HCT116 (cell line): ENCODE measurements around the gene MOSPD2. TPM values are rescaled to one million over a fixed set of nuclear protein-coding genes. Genes with fewer than 3 reads are reported as not detected.

ENCODE experiments used
- ATAC-seq: fragments of 200-7000 bp; cut with Tn5 transposase; 2 replicates; pipeline ENCODE4 v1.9.1; 2020; ENCODE audit warnings: mild to moderate bottlenecking, moderate library complexity
- BruUV-seq: library from RNA; stranded (reverse); fragments of 400-500 nt; replicated peaks from 2 replicates; lab custom pipeline; 2021; lab: Mats Ljungman, UMichigan
- CTCF ChIA-PET: fragments of 300-600 bp; sonication (Branson Sonifier 250); formaldehyde crosslinking; loops from one replicate; lab custom pipeline; 2021; ENCODE audit warnings: antibody characterized with exemption; lab: Charles Lee
- POLR2A ChIA-PET: fragments of 300-600, 350-600 bp; sonication (Branson Sonifier 250); formaldehyde crosslinking; loops from one replicate; lab custom pipeline; 2021; ENCODE audit warnings: antibody characterized with exemption; lab: Charles Lee
- RAD21 ChIA-PET, 2 experiments: fragments of 300-600 bp; sonication (Branson Sonifier 250); formaldehyde crosslinking; loops; one replicate each; lab custom pipeline; 2023; ENCODE audit warnings: low total read pairs in 2 of 2; ENCODE audit not compliant: uncharacterized antibody in 2 of 2, unreplicated experiment in 2 of 2, low non-redundant PET in 1 of 2; lab: Charles Lee
- DNase-seq: peaks from one replicate; pipeline ENCODE4 v3.0.0-alpha.2; 2010; ENCODE audit warnings: low read depth, low spot score
- H2AFZ ChIP-seq: fragments of 200-600 bp; shearing (Covaris generic), sonication (generic); 2 replicates; pipeline ENCODE4 v1.6.1; 2017; ENCODE audit warnings: low read depth, mixed run types, mixed read lengths, antibody characterized with exemption, low read length; ENCODE audit not compliant: poor library complexity, severe bottlenecking
- H3K27ac ChIP-seq: 2 replicates; pipeline ENCODE4 v1.5.1; 2012; ENCODE audit warnings: low read depth, low read length
- H3K27me3 ChIP-seq: fragments of 200-600 bp; sonication (generic); 2 replicates; pipeline ENCODE4 v1.6.1; 2016; ENCODE audit warnings: mixed run types, low read length, mixed read lengths; ENCODE audit not compliant: insufficient read depth
- H3K36me3 ChIP-seq, 2 experiments: fragments of 200-500 bp in 1 of 2; fragments of 200-600 bp in 1 of 2; sonication (Bioruptor generic) in 1 of 2; sonication (generic) in 1 of 2; 2 replicates each; pipeline versions ENCODE4 v1.5.1 to v1.6.1; 2014 to 2016; ENCODE audit warnings: low read length in 2 of 2, inconsistent platforms in 1 of 2, mixed read lengths in 1 of 2, mixed run types in 1 of 2; ENCODE audit not compliant: insufficient read depth in 2 of 2, control insufficient read depth in 1 of 2
- H3K4me1 ChIP-seq, 2 experiments: fragments of 200-600 bp in 1 of 2; sonication (generic) in 1 of 2; 2 replicates each; pipeline versions ENCODE4 v1.5.1 to v1.6.1; 2012 to 2017; ENCODE audit warnings: low read length in 2 of 2, inconsistent platforms in 1 of 2, mild to moderate bottlenecking in 1 of 2, mixed read lengths in 1 of 2, mixed run types in 1 of 2, moderate library complexity in 1 of 2; ENCODE audit not compliant: insufficient read depth in 2 of 2, control insufficient read depth in 1 of 2
- H3K4me2 ChIP-seq: fragments of 200-600 bp; sonication (generic); 2 replicates; pipeline ENCODE4 v1.6.1; 2017; ENCODE audit warnings: mixed run types, low read length, mixed read lengths
- H3K4me3 ChIP-seq, 2 experiments: fragments of 200-600 bp in 1 of 2; sonication (generic) in 1 of 2; replicated peaks in 1 of 2; 2 replicates each; pipeline ENCODE4 v1.5.1; 2011 to 2016; ENCODE audit warnings: low read length in 2 of 2, control low read depth in 1 of 2, low read depth in 1 of 2, mild to moderate bottlenecking in 1 of 2, mixed read lengths in 1 of 2, mixed run types in 1 of 2
- H3K79me2 ChIP-seq: fragments of 200-600 bp; sonication (generic); 2 replicates; pipeline ENCODE4 v1.6.1; 2017; ENCODE audit warnings: mild to moderate bottlenecking, mixed run types, low read length, moderate library complexity, mixed read lengths; ENCODE audit not compliant: insufficient read depth
- H3K9ac ChIP-seq: fragments of 200-600 bp; sonication (generic); 2 replicates; pipeline ENCODE4 v1.6.1; 2016; ENCODE audit warnings: low read length, mixed read lengths
- H3K9me2 ChIP-seq: fragments of 200-600 bp; sonication (generic), shearing (Covaris generic); 2 replicates; pipeline ENCODE4 v1.6.1; 2017; ENCODE audit warnings: mixed run types, mild to moderate bottlenecking, moderate library complexity; ENCODE audit not compliant: insufficient read depth
- H3K9me3 ChIP-seq, 2 experiments: fragments of 200-500 bp in 1 of 2; fragments of 200-600 bp in 1 of 2; sonication (Bioruptor generic) in 1 of 2; sonication (generic) in 1 of 2; 2 replicates each; pipeline ENCODE4 v1.6.1; 2014 to 2017; ENCODE audit warnings: low read length in 2 of 2, mixed read lengths in 2 of 2, inconsistent platforms in 1 of 2, low read depth in 1 of 2, mild to moderate bottlenecking in 1 of 2, mixed run types in 1 of 2, moderate library complexity in 1 of 2; ENCODE audit not compliant: control insufficient read depth in 1 of 2, insufficient read depth in 1 of 2
- H4K20me1 ChIP-seq: fragments of 200-600 bp; sonication (generic), shearing (Covaris generic); 2 replicates; pipeline ENCODE4 v1.6.1; 2017; ENCODE audit warnings: mixed run types, mild to moderate bottlenecking, moderate library complexity; ENCODE audit not compliant: insufficient read depth
- CBX3 ChIP-seq: IDR thresholded peaks from 2 replicates; pipeline ENCODE4 v1.6.1; 2012; ENCODE audit warnings: low read depth
- CEBPB ChIP-seq: IDR thresholded peaks from 2 replicates; pipeline ENCODE4 v1.6.1; 2012; ENCODE audit warnings: low read depth
- EZH2 ChIP-seq: fragments of 200-600 bp; sonication (generic); IDR thresholded peaks from 2 replicates; pipeline ENCODE4 v1.6.1; 2017; ENCODE audit warnings: antibody characterized with exemption, mixed run types
- FOSL1 ChIP-seq: IDR thresholded peaks from 2 replicates; pipeline ENCODE4 v1.6.1; 2012; ENCODE audit warnings: low read depth
- JUND ChIP-seq: IDR thresholded peaks from 2 replicates; pipeline ENCODE4 v1.6.1; 2012
- POLR2A ChIP-seq: IDR thresholded peaks from 2 replicates; pipeline ENCODE4 v1.7.0; 2011; ENCODE audit warnings: borderline replicate concordance; ENCODE audit not compliant: insufficient read depth, insufficient read length; ENCODE audit errors: extremely low read depth
- POLR2AphosphoS5 ChIP-seq: IDR thresholded peaks from 2 replicates; pipeline ENCODE4 v1.6.1; 2011; ENCODE audit warnings: mild to moderate bottlenecking, low read depth, low read length, moderate library complexity
- RAD21 ChIP-seq: IDR thresholded peaks from 2 replicates; pipeline ENCODE4 v1.6.1; 2012; ENCODE audit warnings: low read depth, mild to moderate bottlenecking
- SIN3A ChIP-seq: IDR thresholded peaks from 2 replicates; pipeline ENCODE4 v1.6.1; 2012; ENCODE audit warnings: low read depth
- SP1 ChIP-seq: IDR thresholded peaks from 2 replicates; pipeline ENCODE4 v1.6.1; 2012; ENCODE audit warnings: low read depth
- TCF7L2 ChIP-seq: IDR thresholded peaks from 2 replicates; pipeline ENCODE4 v1.7.0; 2011; ENCODE audit warnings: borderline replicate concordance, inconsistent platforms; ENCODE audit not compliant: insufficient read depth, insufficient read length; ENCODE audit errors: extremely low read depth
- YY1 ChIP-seq: IDR thresholded peaks from 2 replicates; pipeline ENCODE4 v1.6.1; 2011; ENCODE audit warnings: low read length, low read depth, moderate library complexity, mild to moderate bottlenecking; ENCODE audit not compliant: insufficient replicate concordance; ENCODE audit errors: extremely low read depth
- ZFX ChIP-seq: fragments of 450-650 bp; IDR thresholded peaks from 2 replicates; pipeline ENCODE4 v1.6.1; 2017
- ZNF274 ChIP-seq: fragments of 200-500 bp; sonication (Bioruptor generic); IDR thresholded peaks from 2 replicates; pipeline ENCODE4 v1.6.1; 2014; ENCODE audit warnings: mild to moderate bottlenecking, low read depth, low read length, inconsistent platforms
- intact Hi-C: fragments of 100-400 bp; cut with micrococcal nuclease; formaldehyde crosslinking; loops from 2 replicates; pipeline ENCODE4 v1.10.0; 2022
- total RNA-seq: library from RNA; stranded (reverse); gene quantifications from one replicate; pipeline ENCODE4 v1.2.1, GENCODE V29; 2021; ENCODE audit not compliant: unreplicated experiment
- TF ChIP-seq, protein P1 (sequence below): IDR thresholded peaks from 2 replicates; pipeline ENCODE4 v1.6.1; 2012
- TF ChIP-seq, protein P2 (sequence below): IDR thresholded peaks from 2 replicates; pipeline ENCODE4 v1.6.1; 2011; ENCODE audit warnings: mild to moderate bottlenecking, low read length, moderate library complexity; ENCODE audit not compliant: insufficient replicate concordance; ENCODE audit errors: extremely low read depth
- TF ChIP-seq, protein P3 (sequence below): IDR thresholded peaks from 2 replicates; pipeline ENCODE4 v1.6.1; 2012; ENCODE audit warnings: low read depth

MOSPD2 gene
- total RNA-seq, 1 experiment from 2014 or later = 8.9 TPM

DNA sequence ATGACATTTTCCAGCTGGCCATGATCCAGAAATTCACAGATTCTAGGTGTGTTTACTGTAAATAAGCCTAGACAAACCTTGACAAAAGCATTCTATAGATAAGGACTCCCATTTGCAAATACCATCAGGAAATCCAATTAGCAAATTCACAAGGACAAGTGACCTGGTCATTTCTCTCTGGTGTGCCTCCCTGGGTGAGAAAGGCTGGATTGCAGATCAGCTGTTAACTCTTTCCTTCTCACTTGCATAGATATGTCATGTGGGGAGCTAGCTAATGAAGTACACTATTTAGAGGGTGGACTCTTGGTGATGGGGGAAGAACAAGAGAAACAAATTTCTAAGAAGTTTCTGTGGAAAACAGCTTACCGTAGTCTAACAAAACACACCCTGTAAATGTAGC, 58.9 kb downstream of the MOSPD2 start:
- no peak overlapping the region for H3K9ac ChIP-seq
- DNase-seq = no peak
- H3K4me1 ChIP-seq = peaks cover 0 to 21% of the 10 kb centered on the region in 2 experiments; a peak in 2 of 4 replicates
- H3K27me3 ChIP-seq = no peaks in the 10 kb centered on the region
- H3K27ac ChIP-seq = no peak overlapping the region
- BruUV-seq = no TSS peak
- no peak for TF ChIP-seq YY1
- no peak for ATAC-seq
- ChIA-PET RAD21 (no interaction called here), POLR2A (no interaction called here), CTCF (no interaction called here)
- H3K79me2 ChIP-seq = no peaks in the 10 kb centered on the region
- H3K4me3 ChIP-seq = no peak overlapping the region
- intact Hi-C loops = no loop called here
- no peaks in the 10 kb centered on the region for H4K20me1 ChIP-seq
- no peak overlapping the region for H3K4me2 ChIP-seq
- H3K9me3 ChIP-seq = no peaks in the 10 kb centered on the region
- H2AFZ ChIP-seq = no peak overlapping the region
- H3K9me2 ChIP-seq = no peaks in the 10 kb centered on the region
- no peaks in the 10 kb centered on the region for H3K36me3 ChIP-seq

DNA sequence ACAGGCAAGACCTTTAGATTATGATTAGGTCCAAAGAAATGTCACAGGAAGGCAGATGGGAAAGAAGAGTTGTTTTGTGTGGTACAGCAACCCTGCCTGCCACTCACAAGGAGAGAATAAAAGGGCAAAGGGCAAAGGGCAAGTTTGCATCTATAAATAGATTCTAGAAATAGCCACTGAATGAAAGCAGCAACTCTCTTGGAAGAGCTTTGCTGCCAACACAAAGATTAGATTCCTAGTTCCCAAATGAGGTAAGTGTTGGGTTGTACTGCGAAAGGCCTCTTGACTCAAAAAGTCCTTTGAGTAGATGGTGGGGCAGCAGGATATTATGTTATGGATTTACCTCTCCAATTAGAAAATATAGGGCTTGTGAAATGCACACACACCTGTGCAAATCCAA, 61.2 kb downstream of the MOSPD2 start:
- ChIA-PET RAD21 (no interaction called here), CTCF (no interaction called here), POLR2A (no interaction called here)
- H3K4me3 ChIP-seq = no peak overlapping the region
- no peaks in the 10 kb centered on the region for H3K27me3 ChIP-seq
- H3K79me2 ChIP-seq = no peaks in the 10 kb centered on the region
- intact Hi-C loops = loop anchor here (1.0 kb wide), 1 partner anchor 25 kb away; no protein-coding TSS in a partner anchor
- DNase-seq (no peak), ATAC-seq (no peak)
- no peak overlapping the region for H2AFZ ChIP-seq
- H3K9me3 ChIP-seq = no peaks in the 10 kb centered on the region
- no TSS peak for BruUV-seq
- no peaks in the 10 kb centered on the region for H4K20me1 ChIP-seq
- no peak overlapping the region for H3K9ac ChIP-seq
- no peaks in the 10 kb centered on the region for H3K36me3 ChIP-seq
- H3K4me1 ChIP-seq = peaks cover 0 to 22% of the 10 kb centered on the region in 2 experiments; a peak in 2 of 4 replicates
- H3K9me2 ChIP-seq = no peaks in the 10 kb centered on the region
- no peak overlapping the region for H3K4me2 ChIP-seq
- no peak overlapping the region for H3K27ac ChIP-seq
- TF ChIP-seq TCF7L2 = no peak
- TF ChIP-seq, protein P1, sequence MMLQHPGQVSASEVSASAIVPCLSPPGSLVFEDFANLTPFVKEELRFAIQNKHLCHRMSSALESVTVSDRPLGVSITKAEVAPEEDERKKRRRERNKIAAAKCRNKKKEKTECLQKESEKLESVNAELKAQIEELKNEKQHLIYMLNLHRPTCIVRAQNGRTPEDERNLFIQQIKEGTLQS = no peak
- no peak for TF ChIP-seq CEBPB
- no peak for TF ChIP-seq FOSL1
- TF ChIP-seq POLR2AphosphoS5 = no peak
- TF ChIP-seq SP1 = no peak
- TF ChIP-seq, protein P2, sequence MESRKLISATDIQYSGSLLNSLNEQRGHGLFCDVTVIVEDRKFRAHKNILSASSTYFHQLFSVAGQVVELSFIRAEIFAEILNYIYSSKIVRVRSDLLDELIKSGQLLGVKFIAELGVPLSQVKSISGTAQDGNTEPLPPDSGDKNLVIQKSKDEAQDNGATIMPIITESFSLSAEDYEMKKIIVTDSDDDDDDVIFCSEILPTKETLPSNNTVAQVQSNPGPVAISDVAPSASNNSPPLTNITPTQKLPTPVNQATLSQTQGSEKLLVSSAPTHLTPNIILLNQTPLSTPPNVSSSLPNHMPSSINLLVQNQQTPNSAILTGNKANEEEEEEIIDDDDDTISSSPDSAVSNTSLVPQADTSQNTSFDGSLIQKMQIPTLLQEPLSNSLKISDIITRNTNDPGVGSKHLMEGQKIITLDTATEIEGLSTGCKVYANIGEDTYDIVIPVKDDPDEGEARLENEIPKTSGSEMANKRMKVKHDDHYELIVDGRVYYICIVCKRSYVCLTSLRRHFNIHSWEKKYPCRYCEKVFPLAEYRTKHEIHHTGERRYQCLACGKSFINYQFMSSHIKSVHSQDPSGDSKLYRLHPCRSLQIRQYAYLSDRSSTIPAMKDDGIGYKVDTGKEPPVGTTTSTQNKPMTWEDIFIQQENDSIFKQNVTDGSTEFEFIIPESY = no peak
- TF ChIP-seq JUND = no peak
- no peak for TF ChIP-seq ZNF274
- no peak for TF ChIP-seq SIN3A
- TF ChIP-seq POLR2A = no peak
- TF ChIP-seq ZFX = no peak
- no peak for TF ChIP-seq EZH2
- TF ChIP-seq CBX3 = no peak
- TF ChIP-seq, protein P3, sequence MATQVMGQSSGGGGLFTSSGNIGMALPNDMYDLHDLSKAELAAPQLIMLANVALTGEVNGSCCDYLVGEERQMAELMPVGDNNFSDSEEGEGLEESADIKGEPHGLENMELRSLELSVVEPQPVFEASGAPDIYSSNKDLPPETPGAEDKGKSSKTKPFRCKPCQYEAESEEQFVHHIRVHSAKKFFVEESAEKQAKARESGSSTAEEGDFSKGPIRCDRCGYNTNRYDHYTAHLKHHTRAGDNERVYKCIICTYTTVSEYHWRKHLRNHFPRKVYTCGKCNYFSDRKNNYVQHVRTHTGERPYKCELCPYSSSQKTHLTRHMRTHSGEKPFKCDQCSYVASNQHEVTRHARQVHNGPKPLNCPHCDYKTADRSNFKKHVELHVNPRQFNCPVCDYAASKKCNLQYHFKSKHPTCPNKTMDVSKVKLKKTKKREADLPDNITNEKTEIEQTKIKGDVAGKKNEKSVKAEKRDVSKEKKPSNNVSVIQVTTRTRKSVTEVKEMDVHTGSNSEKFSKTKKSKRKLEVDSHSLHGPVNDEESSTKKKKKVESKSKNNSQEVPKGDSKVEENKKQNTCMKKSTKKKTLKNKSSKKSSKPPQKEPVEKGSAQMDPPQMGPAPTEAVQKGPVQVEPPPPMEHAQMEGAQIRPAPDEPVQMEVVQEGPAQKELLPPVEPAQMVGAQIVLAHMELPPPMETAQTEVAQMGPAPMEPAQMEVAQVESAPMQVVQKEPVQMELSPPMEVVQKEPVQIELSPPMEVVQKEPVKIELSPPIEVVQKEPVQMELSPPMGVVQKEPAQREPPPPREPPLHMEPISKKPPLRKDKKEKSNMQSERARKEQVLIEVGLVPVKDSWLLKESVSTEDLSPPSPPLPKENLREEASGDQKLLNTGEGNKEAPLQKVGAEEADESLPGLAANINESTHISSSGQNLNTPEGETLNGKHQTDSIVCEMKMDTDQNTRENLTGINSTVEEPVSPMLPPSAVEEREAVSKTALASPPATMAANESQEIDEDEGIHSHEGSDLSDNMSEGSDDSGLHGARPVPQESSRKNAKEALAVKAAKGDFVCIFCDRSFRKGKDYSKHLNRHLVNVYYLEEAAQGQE = no peak
- no peak for TF ChIP-seq RAD21
